Keratinocyte (primary cell): ENCODE data around the gene LILRB1. TPM values are rescaled to one million over a fixed set of nuclear protein-coding genes. Genes with fewer than 3 reads are reported as not detected.

ENCODE experiments used
- DNase-seq: peaks from one replicate; pipeline ENCODE4 v3.0.0-alpha.2; 2011; ENCODE audit warnings: low read depth, missing footprints, low spot score
- FAIRE-seq: peaks from 2 replicates; lab custom pipeline; 2011; peaks lifted over from hg19 to GRCh38; lab: Jason Lieb, UNC
- H2AFZ ChIP-seq: 2 replicates; pipeline ENCODE4 v1.6.0; 2012; ENCODE audit warnings: low read length, control low read depth, inconsistent platforms; ENCODE audit not compliant: control insufficient read depth
- H3K27ac ChIP-seq: 2 replicates; pipeline ENCODE4 v1.5.1; 2011; ENCODE audit warnings: low read length; ENCODE audit not compliant: control insufficient read depth, insufficient read depth
- H3K27me3 ChIP-seq: 3 replicates; pipeline ENCODE4 v1.6.0; 2011; ENCODE audit warnings: low read length; ENCODE audit not compliant: control insufficient read depth, insufficient read depth; ENCODE audit errors: extremely low read depth
- H3K36me3 ChIP-seq, 2 experiments: 2 replicates in 1 of 2; 3 replicates in 1 of 2; pipeline ENCODE4 v1.5.1; 2011; ENCODE audit warnings: low read length in 2 of 2, mild to moderate bottlenecking in 1 of 2; ENCODE audit not compliant: control insufficient read depth in 2 of 2, insufficient read depth in 2 of 2; ENCODE audit errors: extremely low read depth in 1 of 2
- H3K4me1 ChIP-seq: 3 replicates; pipeline ENCODE4 v1.5.1; 2011; ENCODE audit warnings: low read length; ENCODE audit not compliant: control insufficient read depth, insufficient read depth; ENCODE audit errors: extremely low read depth
- H3K4me2 ChIP-seq: 3 replicates; pipeline ENCODE4 v1.6.0; 2011; ENCODE audit warnings: low read depth, low read length; ENCODE audit not compliant: control insufficient read depth, insufficient read depth; ENCODE audit errors: extremely low read depth
- H3K4me3 ChIP-seq, 3 experiments: fragments of 200-600 bp in 1 of 3; sonication (generic) in 1 of 3; 2 replicates in 2 of 3; 3 replicates in 1 of 3; pipeline ENCODE4 v1.5.1; 2011 to 2016; ENCODE audit warnings: low read length in 3 of 3, mild to moderate bottlenecking in 3 of 3, control low read depth in 2 of 3, inconsistent platforms in 1 of 3, low read depth in 1 of 3, mixed read lengths in 1 of 3, mixed run types in 1 of 3, moderate library complexity in 1 of 3; ENCODE audit not compliant: control insufficient read depth in 2 of 3, insufficient read depth in 2 of 3; ENCODE audit errors: extremely low read depth in 1 of 3
- H3K79me2 ChIP-seq: 2 replicates; pipeline ENCODE4 v1.6.0; 2012; ENCODE audit warnings: low read length; ENCODE audit not compliant: control insufficient read depth, insufficient read depth
- H3K9ac ChIP-seq: 3 replicates; pipeline ENCODE4 v1.6.0; 2011; ENCODE audit warnings: low read length; ENCODE audit not compliant: control insufficient read depth, insufficient read depth; ENCODE audit errors: extremely low read depth
- H3K9me1 ChIP-seq: 3 replicates; pipeline ENCODE4 v1.6.0; 2011; ENCODE audit warnings: low read length; ENCODE audit not compliant: control insufficient read depth, insufficient read depth; ENCODE audit errors: extremely low read depth
- H3K9me3 ChIP-seq: 2 replicates; pipeline ENCODE4 v1.5.1; 2012; ENCODE audit warnings: low read depth, low read length; ENCODE audit not compliant: control insufficient read depth
- H4K20me1 ChIP-seq: 3 replicates; pipeline ENCODE4 v1.6.0; 2011; ENCODE audit warnings: low read length; ENCODE audit not compliant: control insufficient read depth, insufficient read depth; ENCODE audit errors: extremely low read depth
- EZH2 ChIP-seq: IDR thresholded peaks from one replicate; pipeline ENCODE4 v1.6.1; 2012; ENCODE audit warnings: inconsistent platforms, mild to moderate bottlenecking, low read length, moderate library complexity
- dilution Hi-C: fragments of 300-500 bp; cut with MboI; formaldehyde crosslinking; loops from one replicate; pipeline ENCODE4 v1.7.0; 2020; ENCODE audit warnings: low sequenced_read_pairs; ENCODE audit not compliant: extremely low pct_ligation_motif_present
- polyA plus RNA-seq, 5 experiments: library from polyadenylated mRNA; depleted of rRNA in 3 of 5; stranded (reverse) in 3 of 5; stranded (forward) in 1 of 5; unstranded in 1 of 5; fragments of >200 nt; gene quantifications; 1 replicate in 1 of 5; 2 replicates in 3 of 5; 3 replicates in 1 of 5; pipeline versions ENCODE4 v1.2.1 to v1.2.3, GENCODE V29; 2011 to 2012; ENCODE audit warnings: missing spikeins in 2 of 5, low read depth in 1 of 5, low replicate concordance in 1 of 5
- TF ChIP-seq, protein P1 (sequence below), 3 experiments: IDR thresholded peaks in 1 of 3; conservative IDR thresholded peaks in 1 of 3; optimal IDR thresholded peaks in 1 of 3; 2 replicates in 2 of 3; 3 replicates in 1 of 3; pipeline versions ENCODE3 to v1.5.1; 2011; ENCODE audit warnings: low read length in 3 of 3, mild to moderate bottlenecking in 3 of 3, moderate library complexity in 2 of 3, control low read depth in 1 of 3, inconsistent platforms in 1 of 3; ENCODE audit not compliant: insufficient read depth in 2 of 3; ENCODE audit errors: extremely low read depth in 1 of 3

The LILRB1 gene
- polyA plus RNA-seq, 1 donor (not counting 4 experiments of a cell fraction or from before 2014, with no cell fraction given), result not detected

GRCh38 chr19:54662730-54663129 is 32.4 kb downstream of the LILRB1 start, which contains the start of gene LILRB4:
Gene LILRB4, plus strand, starts transcription at chr19:54662985. Its CDS starts 49 bp downstream, at chr19:54663034.
- no peak within 1 kb of the TSS for H2AFZ ChIP-seq
- dilution Hi-C loops, result no loop called here
- no peaks in the 10 kb centered on the region for H3K79me2 ChIP-seq
- no peak within 1 kb of the TSS for H3K9ac ChIP-seq
- H3K27ac ChIP-seq, result no peak within 1 kb of the TSS
- H4K20me1 ChIP-seq, result no peaks in the 10 kb centered on the region
- no peaks in the 10 kb centered on the region for H3K36me3 ChIP-seq
- no peaks in the 10 kb centered on the region for H3K9me1 ChIP-seq
- no peak within 1 kb of the TSS for H3K4me2 ChIP-seq
- no peak for DNase-seq
- no peaks in the 10 kb centered on the region for H3K4me1 ChIP-seq
- no peak within 1 kb of the TSS for H3K4me3 ChIP-seq
- H3K9me3 ChIP-seq, result peaks cover 7% of the 10 kb centered on the region
- no peaks in the 10 kb centered on the region for H3K27me3 ChIP-seq
- TF ChIP-seq, protein P1, sequence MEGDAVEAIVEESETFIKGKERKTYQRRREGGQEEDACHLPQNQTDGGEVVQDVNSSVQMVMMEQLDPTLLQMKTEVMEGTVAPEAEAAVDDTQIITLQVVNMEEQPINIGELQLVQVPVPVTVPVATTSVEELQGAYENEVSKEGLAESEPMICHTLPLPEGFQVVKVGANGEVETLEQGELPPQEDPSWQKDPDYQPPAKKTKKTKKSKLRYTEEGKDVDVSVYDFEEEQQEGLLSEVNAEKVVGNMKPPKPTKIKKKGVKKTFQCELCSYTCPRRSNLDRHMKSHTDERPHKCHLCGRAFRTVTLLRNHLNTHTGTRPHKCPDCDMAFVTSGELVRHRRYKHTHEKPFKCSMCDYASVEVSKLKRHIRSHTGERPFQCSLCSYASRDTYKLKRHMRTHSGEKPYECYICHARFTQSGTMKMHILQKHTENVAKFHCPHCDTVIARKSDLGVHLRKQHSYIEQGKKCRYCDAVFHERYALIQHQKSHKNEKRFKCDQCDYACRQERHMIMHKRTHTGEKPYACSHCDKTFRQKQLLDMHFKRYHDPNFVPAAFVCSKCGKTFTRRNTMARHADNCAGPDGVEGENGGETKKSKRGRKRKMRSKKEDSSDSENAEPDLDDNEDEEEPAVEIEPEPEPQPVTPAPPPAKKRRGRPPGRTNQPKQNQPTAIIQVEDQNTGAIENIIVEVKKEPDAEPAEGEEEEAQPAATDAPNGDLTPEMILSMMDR (optimal IDR thresholded peaks at IDR 0.05 in 1 of 3, IDR thresholded peaks at IDR 0.05 in 1 of 3, conservative IDR thresholded peaks at IDR 0.05 in 1 of 3; ENCODE audit: extremely low read depth in 1 of 3, insufficient read depth in 2 of 3, low read length in 3 of 3), result no peak
- no peak for TF ChIP-seq EZH2
- no peak for FAIRE-seq

DNA sequence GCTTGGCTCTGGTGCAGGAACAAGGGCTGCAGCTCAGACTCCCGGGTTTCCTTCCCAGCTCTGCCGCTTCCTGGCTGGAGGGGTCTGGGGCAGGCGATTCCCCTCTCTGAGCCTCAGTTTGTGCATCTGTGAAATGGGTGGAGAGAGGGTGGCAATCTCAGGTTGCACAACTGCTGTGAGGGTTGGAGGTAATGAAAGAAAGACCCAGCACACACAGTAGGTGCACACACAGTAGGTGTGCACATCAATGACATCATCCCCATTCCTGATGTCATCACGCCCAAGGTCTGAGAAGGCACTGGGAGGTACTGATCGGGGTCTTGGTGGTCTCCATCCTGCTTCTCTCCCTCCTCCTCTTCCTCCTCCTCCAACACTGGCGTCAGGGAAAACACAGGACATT is 35.2 kb downstream of the LILRB1 start:
- Histone ChIP-seq H3K27me3 (no peaks in the 10 kb centered on the region), H3K9me3 (peaks cover 7% of the 10 kb centered on the region), H3K9ac (no peak overlapping the region), H3K4me2 (no peak overlapping the region), H4K20me1 (no peaks in the 10 kb centered on the region), H3K79me2 (no peaks in the 10 kb centered on the region), H3K4me1 (no peaks in the 10 kb centered on the region), H3K4me3 (no peak overlapping the region), H3K27ac (no peak overlapping the region), H3K36me3 (no peaks in the 10 kb centered on the region), H2AFZ (no peak overlapping the region), H3K9me1 (no peaks in the 10 kb centered on the region)
- no peak for DNase-seq
- dilution Hi-C loops, result no loop called here
- FAIRE-seq, result no peak
- TF ChIP-seq, protein P1 (optimal IDR thresholded peaks at IDR 0.05 in 1 of 3, IDR thresholded peaks at IDR 0.05 in 1 of 3, conservative IDR thresholded peaks at IDR 0.05 in 1 of 3; ENCODE audit: extremely low read depth in 1 of 3, insufficient read depth in 2 of 3, low read length in 3 of 3), result no peak
- no peak for TF ChIP-seq EZH2
